ENCODE data around the gene SORCS2.

DNA sequence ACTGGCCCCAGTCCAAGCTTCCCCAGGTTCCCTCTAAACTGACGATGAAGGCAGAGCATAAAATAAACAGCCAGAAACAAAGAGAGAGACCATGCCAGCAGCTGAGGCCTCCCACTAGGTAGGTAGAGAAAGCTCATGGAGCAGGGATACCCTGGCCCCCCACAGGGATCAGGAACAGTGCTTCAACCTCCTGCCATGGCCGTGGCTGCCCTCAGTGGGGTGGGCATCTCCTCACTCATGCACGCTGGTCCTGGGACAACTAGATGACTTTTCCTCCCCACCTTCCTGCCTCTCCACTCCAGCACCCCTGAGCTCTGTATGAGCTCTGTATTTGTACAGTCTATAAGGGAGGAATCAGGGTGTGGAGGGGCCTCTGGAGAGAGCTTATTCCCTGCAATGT, 360.1 kb downstream of the SORCS2 start:
- TF ChIP-seq TAF1 (IDR thresholded peaks at IDR 0.05; ENCODE audit: borderline replicate concordance, insufficient read depth, low read length): no peak
- TF ChIP-seq FOXP2 (optimal IDR thresholded peaks at IDR 0.05; ENCODE audit: borderline replicate concordance, extremely low read depth, extremely low read length, insufficient read depth): no peak
- TF ChIP-seq POLR2AphosphoS5 (IDR thresholded peaks at IDR 0.05; ENCODE audit: low read depth, low read length): no peak

Data from PFSK-1 (cell line).